Mucosa of rectum (tissue), 2 donors: ENCODE data around the gene CAPN10.

Source experiments
- H3K27ac ChIP-seq, 2 donors: one replicate each; pipeline ENCODE4 v1.7.0; 2013; ENCODE audit warnings: inconsistent platforms in 2 of 2, low read depth in 2 of 2, low read length in 2 of 2
- H3K27me3 ChIP-seq, 2 donors: one replicate each; pipeline ENCODE4 v1.7.0; 2013; ENCODE audit warnings: low read length in 2 of 2; ENCODE audit not compliant: control insufficient read depth in 2 of 2, insufficient read depth in 2 of 2
- H3K36me3 ChIP-seq, 2 donors: one replicate each; pipeline ENCODE4 v1.7.0; 2013; ENCODE audit warnings: low read length in 2 of 2; ENCODE audit not compliant: control insufficient read depth in 2 of 2, insufficient read depth in 2 of 2
- H3K4me1 ChIP-seq, 2 donors: one replicate each; pipeline ENCODE4 v1.7.0; 2013; ENCODE audit warnings: low read length in 2 of 2, mild to moderate bottlenecking in 1 of 2; ENCODE audit not compliant: control insufficient read depth in 2 of 2, insufficient read depth in 2 of 2
- H3K4me3 ChIP-seq, 2 donors: one replicate each; pipeline ENCODE4 v1.7.0; 2013; ENCODE audit warnings: low read length in 2 of 2
- H3K9ac ChIP-seq, 2 donors: one replicate each; pipeline ENCODE4 v1.7.0; 2013; ENCODE audit warnings: low read length in 2 of 2, low read depth in 1 of 2, mild to moderate bottlenecking in 1 of 2
- H3K9me3 ChIP-seq, 2 donors: one replicate each; pipeline ENCODE4 v1.7.0; 2013; ENCODE audit warnings: low read length in 2 of 2; ENCODE audit not compliant: control insufficient read depth in 2 of 2
- donor health status: healthy.
- donor health status: Normal muscosa, but diverticular disease.

The CAPN10 gene

DNA sequence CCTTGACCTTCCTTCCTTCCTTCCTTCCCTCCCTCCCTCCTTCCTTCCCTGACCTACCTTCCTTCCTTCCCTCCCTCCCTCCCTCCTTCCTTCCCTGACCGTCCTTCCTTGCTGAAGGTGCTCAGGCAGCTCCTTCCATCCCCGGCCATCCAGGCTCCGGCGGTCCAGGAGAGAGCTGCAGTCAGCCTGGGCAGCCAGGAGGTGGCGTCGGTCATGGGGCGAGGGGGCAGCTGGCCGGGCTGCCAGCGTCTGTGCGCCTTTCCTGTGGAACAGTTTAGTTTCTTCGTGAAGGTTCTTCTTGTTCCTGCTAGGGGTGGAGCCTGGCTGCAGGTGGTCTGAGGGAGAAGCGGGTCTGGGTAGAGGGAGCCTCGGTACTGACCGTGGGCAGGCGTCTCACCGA is 54.4 kb downstream of the CAPN10 start:
- Histone ChIP-seq H3K9ac (no peak overlapping the region), H3K27ac (no peak overlapping the region), H3K36me3 (no peaks in the 10 kb centered on the region), H3K4me3 (no peak overlapping the region), H3K27me3 (peaks cover 0 to 4% of the 10 kb centered on the region in 2 donors), H3K9me3 (no peaks in the 10 kb centered on the region), H3K4me1 (no peaks in the 10 kb centered on the region)

DNA sequence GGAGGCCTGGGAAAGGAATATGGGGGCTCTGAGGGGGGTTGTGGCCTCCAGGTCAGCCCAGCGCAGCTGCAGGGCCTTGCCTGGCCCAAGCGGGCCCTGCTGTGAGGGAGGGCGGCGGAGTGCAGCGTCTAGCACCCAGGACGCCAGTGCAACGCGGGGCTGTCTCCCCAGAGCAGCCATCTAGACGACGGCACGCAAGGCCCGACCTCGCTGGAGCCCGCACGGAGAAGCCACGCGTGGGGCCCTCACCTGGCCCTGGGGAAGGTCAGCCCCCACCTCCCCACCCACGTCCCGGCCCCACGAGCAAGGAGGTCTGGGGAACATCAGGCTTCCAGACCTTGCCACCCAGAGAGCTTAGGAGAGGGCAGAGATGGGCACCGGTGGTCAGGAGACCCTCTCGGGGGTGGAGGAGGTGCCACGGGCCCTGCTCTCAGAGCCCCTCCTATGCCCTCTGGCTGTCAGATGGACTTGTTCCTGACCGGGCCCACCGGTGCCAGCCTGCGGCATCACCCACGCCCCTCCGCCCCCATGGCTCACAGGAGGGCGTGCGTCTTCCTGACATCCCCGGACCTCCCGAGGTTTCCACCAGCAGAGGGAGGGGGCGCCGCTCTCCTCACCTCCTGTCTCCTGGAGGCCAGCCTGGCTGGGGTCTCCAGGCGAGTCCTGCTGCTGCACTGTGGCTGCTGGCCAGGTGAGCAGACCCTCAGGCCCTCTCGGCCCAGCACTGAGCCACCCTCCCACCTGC is 55.7 kb downstream of the CAPN10 start:
- Histone ChIP-seq H3K27me3 (peaks cover 4% of the 10 kb centered on the region in 2 donors), H3K9ac (no peak overlapping the region), H3K36me3 (no peaks in the 10 kb centered on the region), H3K4me3 (no peak overlapping the region), H3K27ac (no peak overlapping the region), H3K9me3 (no peaks in the 10 kb centered on the region), H3K4me1 (no peaks in the 10 kb centered on the region)

GRCh38 chr2:240642806-240643092 is 56.2 kb downstream of the CAPN10 start:
- no peak overlapping the region for H3K9ac ChIP-seq
- H3K27me3 ChIP-seq: peaks cover 4 to 7% of the 10 kb centered on the region in 2 donors
- H3K27ac ChIP-seq: no peak overlapping the region
- no peaks in the 10 kb centered on the region for H3K4me1 ChIP-seq
- no peak overlapping the region for H3K4me3 ChIP-seq
- H3K9me3 ChIP-seq: no peaks in the 10 kb centered on the region
- H3K36me3 ChIP-seq: no peaks in the 10 kb centered on the region

DNA sequence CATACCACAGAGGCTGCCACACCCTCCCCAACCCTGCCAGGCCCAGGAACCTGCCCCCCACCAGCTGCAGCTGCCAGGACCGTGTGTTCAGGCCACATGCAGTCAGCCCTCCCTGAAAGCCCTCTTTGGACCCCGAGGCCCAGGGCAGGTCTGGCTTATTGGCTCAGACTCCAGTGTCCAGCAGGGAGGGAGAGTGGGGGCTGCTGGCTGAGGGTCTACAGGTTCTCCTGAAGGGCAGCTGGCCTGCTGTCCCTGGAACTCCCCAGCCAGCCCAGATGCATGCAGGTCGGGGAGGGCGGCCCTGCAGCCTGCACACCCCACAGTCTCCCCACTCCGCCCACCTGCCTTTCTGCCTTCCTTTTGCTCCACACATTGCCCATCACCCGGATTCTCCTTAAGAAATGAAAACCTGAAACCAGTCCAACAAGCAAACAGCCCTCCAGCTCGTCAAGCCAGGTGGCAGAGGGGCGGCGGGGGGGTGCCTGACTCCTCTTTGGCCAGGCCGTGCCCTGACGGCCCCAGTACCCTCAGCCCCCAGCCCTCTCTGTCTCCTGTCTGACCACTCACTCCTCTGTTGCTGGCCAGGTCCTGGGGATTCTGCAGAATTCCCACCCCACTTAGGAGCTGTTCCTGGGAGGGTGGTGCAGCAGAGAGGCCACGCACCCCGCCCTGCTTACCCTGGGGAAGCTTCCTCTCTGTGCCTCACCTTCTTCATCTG is 56.7 kb downstream of the CAPN10 start:
- peaks cover 4 to 8% of the 10 kb centered on the region in 2 donors for H3K27me3 ChIP-seq
- H3K27ac ChIP-seq: no peak overlapping the region
- H3K9ac ChIP-seq: no peak overlapping the region
- no peaks in the 10 kb centered on the region for H3K9me3 ChIP-seq
- no peak overlapping the region for H3K4me3 ChIP-seq
- H3K36me3 ChIP-seq: no peaks in the 10 kb centered on the region
- H3K4me1 ChIP-seq: no peaks in the 10 kb centered on the region

GRCh38 chr2:240643811-240644150 is 57.2 kb downstream of the CAPN10 start:
- Histone ChIP-seq H3K4me3 (no peak overlapping the region), H3K9me3 (no peaks in the 10 kb centered on the region), H3K27ac (no peak overlapping the region), H3K9ac (no peak overlapping the region), H3K36me3 (no peaks in the 10 kb centered on the region), H3K27me3 (peaks cover 4 to 9% of the 10 kb centered on the region in 2 donors), H3K4me1 (no peaks in the 10 kb centered on the region)

DNA sequence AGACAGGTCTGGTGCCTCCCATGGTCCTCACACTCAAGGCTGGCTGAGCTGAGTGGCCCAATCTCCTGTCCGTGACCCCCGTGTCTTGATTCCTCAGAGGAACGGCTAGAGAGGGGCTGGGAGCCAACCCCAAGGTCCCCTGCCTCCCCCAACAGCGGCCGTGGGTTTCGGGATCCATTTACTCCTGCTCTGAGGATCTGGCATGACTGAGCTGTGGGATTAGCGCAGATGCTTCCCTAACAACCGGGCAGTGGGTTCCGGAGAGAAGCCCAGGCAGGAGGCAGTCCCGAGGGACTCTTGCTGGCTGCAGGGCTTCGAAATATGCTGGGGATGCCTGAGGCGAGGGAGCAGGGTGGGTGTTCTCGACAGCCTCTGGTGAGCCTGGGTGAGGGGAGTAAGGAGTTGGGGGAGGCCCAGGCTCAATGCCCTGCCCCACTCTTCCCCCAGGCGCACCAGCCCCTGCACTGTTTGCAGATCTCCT is 57.7 kb downstream of the CAPN10 start:
- peaks cover 4 to 12% of the 10 kb centered on the region in 2 donors for H3K27me3 ChIP-seq
- H3K9me3 ChIP-seq: no peaks in the 10 kb centered on the region

GRCh38 chr2:240644859-240645301 is 58.3 kb downstream of the CAPN10 start:
- Histone ChIP-seq H3K9ac (no peak overlapping the region), H3K27me3 (peaks cover 4 to 12% of the 10 kb centered on the region in 2 donors), H3K36me3 (no peaks in the 10 kb centered on the region), H3K27ac (no peak overlapping the region), H3K4me3 (no peak overlapping the region), H3K4me1 (no peaks in the 10 kb centered on the region), H3K9me3 (no peaks in the 10 kb centered on the region)

More for the DNA sequence above, 57.7 kb downstream of the CAPN10 start:
- no peak overlapping the region for H3K4me3 ChIP-seq
- no peak overlapping the region for H3K9ac ChIP-seq
- no peaks in the 10 kb centered on the region for H3K4me1 ChIP-seq
- H3K27ac ChIP-seq: no peak overlapping the region
- no peaks in the 10 kb centered on the region for H3K36me3 ChIP-seq

DNA sequence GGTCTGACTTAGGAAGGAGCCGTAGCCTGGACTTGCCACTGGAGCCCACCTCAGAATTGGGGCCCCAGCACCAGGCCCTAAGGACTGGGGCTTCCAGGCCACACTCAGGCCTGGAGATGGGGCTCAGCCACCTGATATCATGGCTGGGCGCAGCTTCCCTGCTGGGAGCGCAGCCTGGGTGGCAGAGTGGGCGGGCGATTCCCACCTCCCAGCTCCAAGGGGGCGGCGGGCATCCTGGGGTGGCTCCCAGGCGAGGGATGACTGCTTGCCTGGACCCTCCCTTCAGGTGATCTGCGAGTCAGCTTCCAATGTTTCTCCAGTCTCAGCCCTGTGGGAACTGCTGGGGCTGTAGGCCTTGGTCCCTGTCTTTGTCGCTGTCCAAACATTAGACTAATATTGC is 58.8 kb downstream of the CAPN10 start:
- no peak overlapping the region for H3K9ac ChIP-seq
- no peak overlapping the region for H3K4me3 ChIP-seq
- no peaks in the 10 kb centered on the region for H3K9me3 ChIP-seq
- H3K27me3 ChIP-seq: peaks cover 4 to 12% of the 10 kb centered on the region in 2 donors
- no peaks in the 10 kb centered on the region for H3K36me3 ChIP-seq
- no peaks in the 10 kb centered on the region for H3K4me1 ChIP-seq
- no peak overlapping the region for H3K27ac ChIP-seq

- peaks cover 4 to 12% of the 10 kb centered on the region in 2 donors for H3K27me3 ChIP-seq
- no peaks in the 10 kb centered on the region for H3K4me1 ChIP-seq
- no peak overlapping the region for H3K27ac ChIP-seq
- no peaks in the 10 kb centered on the region for H3K36me3 ChIP-seq
- no peak overlapping the region for H3K4me3 ChIP-seq
- H3K9ac ChIP-seq: no peak overlapping the region
- no peaks in the 10 kb centered on the region for H3K9me3 ChIP-seq
These were observed 59.3 kb downstream of the CAPN10 start for GRCh38 chr2:240645801-240646175.

GRCh38 chr2:240646176-240646899 is 59.8 kb downstream of the CAPN10 start:
- H3K27me3 ChIP-seq: peaks cover 4 to 12% of the 10 kb centered on the region in 2 donors
- H3K9me3 ChIP-seq: no peaks in the 10 kb centered on the region
- no peaks in the 10 kb centered on the region for H3K36me3 ChIP-seq
- no peak overlapping the region for H3K27ac ChIP-seq
- H3K9ac ChIP-seq: no peak overlapping the region
- H3K4me1 ChIP-seq: no peaks in the 10 kb centered on the region
- H3K4me3 ChIP-seq: no peak overlapping the region
